Colonic mucosa (tissue), 4 donors: ENCODE measurements around the gene TTLL12. TPM values are rescaled to one million over a fixed set of nuclear protein-coding genes. Genes with fewer than 3 reads are reported as not detected.

Source experiments
- DNase-seq: peaks from one replicate; pipeline ENCODE4 v3.0.0-alpha.2; 2020
- H3K27ac ChIP-seq: fragments of 200-600 bp; one replicate; pipeline ENCODE4 v1.8.0; 2021
- H3K27me3 ChIP-seq: fragments of 200-600 bp; one replicate; pipeline ENCODE4 v1.8.0; 2021
- H3K36me3 ChIP-seq: fragments of 200-600 bp; one replicate; pipeline ENCODE4 v1.8.0; 2021
- H3K4me1 ChIP-seq: fragments of 200-600 bp; one replicate; pipeline ENCODE4 v1.8.0; 2021; ENCODE audit warnings: mild to moderate bottlenecking
- H3K4me3 ChIP-seq: fragments of 200-600 bp; one replicate; pipeline ENCODE4 v1.8.0; 2021
- H3K9ac ChIP-seq, 2 donors: one replicate each; pipeline ENCODE4 v1.7.0; 2013; ENCODE audit warnings: control low read depth in 2 of 2, low read depth in 2 of 2, low read length in 2 of 2
- H3K9me3 ChIP-seq: fragments of 200-600 bp; one replicate; pipeline ENCODE4 v1.8.0; 2021
- intact Hi-C: fragments of 100-400 bp; cut with DNase I; formaldehyde crosslinking; loops from one replicate; pipeline ENCODE4 v1.14.1; 2022
- total RNA-seq, 2 donors: library from RNA; stranded (reverse); fragmentation: NEBNext Ultra II Directional in 1 of 2; extraction: Animal tissue kit (Norgen Biotek cat#: 25700) in 1 of 2; gene quantifications; one replicate each; pipeline ENCODE4 v1.2.1, GENCODE V29; 2021
- TF ChIP-seq, protein P1 (sequence below): fragments of 200-600 bp; IDR thresholded peaks from one replicate; pipeline ENCODE4 v1.8.0; 2022; ENCODE audit warnings: antibody characterized with exemption, mild to moderate bottlenecking
- donor health status: healthy.
- donor health status: DM: no; HTN: no; CAD: no.
- donor health status: DM: no; HTN: no; CAD: no.

TTLL12 gene
- total RNA-seq, 2 donors from 2014 or later, result 89.3 to 147 TPM

DNA sequence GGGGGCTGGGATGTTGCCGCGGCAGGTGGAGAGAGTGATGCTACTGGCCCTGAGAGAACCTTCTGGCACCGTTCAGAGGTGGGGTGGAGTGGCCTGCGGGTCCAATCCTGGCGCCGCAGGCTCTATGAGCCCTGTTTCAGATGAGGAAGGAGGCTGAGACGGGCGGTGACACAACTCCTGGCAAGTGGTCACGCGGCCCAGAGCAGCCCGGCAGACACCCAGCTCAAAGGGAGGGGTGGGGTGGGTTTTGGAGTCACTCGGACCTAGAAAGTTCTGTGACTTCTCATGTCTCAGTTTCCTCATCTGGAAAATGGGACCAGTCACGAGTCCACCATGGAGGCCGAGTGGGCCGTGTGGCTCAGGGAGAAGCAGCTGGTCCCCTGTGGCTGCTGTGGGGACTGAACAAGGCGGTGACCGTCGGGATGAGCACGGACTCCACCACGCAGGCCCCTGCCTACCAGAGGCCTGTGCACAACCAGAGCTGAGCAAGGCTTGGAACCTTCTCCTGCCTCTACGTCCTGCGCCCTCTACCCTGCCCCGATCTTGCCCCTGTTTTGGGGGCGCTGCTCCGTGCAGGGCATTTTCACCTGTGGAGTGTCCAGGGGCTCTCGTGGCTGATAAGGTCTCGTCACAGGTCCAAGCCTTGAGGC lies 31.9 kb downstream of the TTLL12 start:
- no peaks in the 10 kb centered on the region for H3K36me3 ChIP-seq
- H3K4me1 ChIP-seq, result peaks cover 16% of the 10 kb centered on the region
- H3K9ac ChIP-seq, result no peak overlapping the region
- no peak overlapping the region for H3K4me3 ChIP-seq
- no peak for DNase-seq
- H3K9me3 ChIP-seq, result no peaks in the 10 kb centered on the region
- no peak overlapping the region for H3K27ac ChIP-seq
- TF ChIP-seq, protein P1, sequence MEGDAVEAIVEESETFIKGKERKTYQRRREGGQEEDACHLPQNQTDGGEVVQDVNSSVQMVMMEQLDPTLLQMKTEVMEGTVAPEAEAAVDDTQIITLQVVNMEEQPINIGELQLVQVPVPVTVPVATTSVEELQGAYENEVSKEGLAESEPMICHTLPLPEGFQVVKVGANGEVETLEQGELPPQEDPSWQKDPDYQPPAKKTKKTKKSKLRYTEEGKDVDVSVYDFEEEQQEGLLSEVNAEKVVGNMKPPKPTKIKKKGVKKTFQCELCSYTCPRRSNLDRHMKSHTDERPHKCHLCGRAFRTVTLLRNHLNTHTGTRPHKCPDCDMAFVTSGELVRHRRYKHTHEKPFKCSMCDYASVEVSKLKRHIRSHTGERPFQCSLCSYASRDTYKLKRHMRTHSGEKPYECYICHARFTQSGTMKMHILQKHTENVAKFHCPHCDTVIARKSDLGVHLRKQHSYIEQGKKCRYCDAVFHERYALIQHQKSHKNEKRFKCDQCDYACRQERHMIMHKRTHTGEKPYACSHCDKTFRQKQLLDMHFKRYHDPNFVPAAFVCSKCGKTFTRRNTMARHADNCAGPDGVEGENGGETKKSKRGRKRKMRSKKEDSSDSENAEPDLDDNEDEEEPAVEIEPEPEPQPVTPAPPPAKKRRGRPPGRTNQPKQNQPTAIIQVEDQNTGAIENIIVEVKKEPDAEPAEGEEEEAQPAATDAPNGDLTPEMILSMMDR, result no peak
- intact Hi-C loops, result no loop called here
- H3K27me3 ChIP-seq, result no peaks in the 10 kb centered on the region

DNA sequence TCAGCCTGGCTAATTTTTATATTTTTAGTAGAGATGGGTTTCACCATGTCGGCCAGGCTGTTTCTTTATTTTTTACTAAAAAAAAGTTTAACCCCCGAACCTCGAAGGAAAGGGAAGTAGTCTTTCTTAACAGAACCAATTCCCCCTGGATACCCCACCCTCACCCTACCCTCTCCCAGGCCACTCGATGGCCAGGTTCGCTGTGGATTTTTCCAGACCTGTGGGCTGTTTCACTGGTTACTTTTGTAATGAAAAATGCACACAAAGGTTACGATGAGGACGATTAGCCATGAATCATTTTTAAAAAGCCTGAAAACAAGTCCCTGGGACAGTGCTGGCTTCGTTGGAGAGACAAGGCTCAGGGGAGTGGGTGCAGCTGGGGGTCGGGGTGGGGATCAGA lies 33.0 kb downstream of the TTLL12 start:
- Histone ChIP-seq H3K4me3 (no peak overlapping the region), H3K9ac (no peak overlapping the region), H3K27me3 (no peaks in the 10 kb centered on the region), H3K36me3 (no peaks in the 10 kb centered on the region), H3K4me1 (peaks cover 9% of the 10 kb centered on the region), H3K27ac (no peak overlapping the region), H3K9me3 (no peaks in the 10 kb centered on the region)
- TF ChIP-seq, protein P1, result no peak
- intact Hi-C loops, result no loop called here
- no peak for DNase-seq

DNA sequence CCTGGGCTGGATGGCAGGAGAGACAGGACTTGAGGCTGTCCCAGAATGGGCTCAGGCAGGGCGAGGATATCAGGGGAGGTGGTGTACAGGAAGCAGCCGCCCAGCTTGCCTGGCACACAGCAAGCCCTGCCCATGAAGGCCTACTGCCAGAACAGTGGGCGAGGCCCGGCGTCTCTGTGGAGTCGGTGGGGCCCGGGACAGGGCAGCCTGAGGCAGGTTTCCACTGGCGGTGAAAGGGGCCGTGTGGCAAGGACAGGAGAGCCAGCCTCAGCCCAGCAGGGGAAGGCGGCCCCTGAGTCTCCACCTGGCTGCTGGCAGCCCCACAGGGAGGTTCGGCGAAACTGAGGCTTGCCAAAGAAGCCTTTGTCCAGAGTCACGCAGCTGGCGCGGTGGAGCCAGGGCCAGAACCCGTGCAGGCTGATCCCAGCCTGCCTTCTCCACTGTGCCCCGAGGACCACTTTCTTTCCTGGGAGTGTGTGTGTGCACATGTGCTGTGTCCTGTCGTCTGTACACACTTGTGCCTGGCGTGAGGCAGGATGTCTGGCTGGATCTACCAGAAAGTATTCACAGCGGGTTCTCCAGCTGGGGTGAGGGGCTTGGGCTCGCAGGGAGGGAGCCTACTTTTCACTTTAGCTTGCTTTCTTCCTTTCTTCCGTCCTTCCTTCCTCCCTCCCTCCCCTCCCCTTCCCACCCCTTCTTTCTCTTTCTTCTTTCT lies 34.4 kb downstream of the TTLL12 start:
- H3K4me1 ChIP-seq, result peaks cover 5% of the 10 kb centered on the region
- intact Hi-C loops, result no loop called here
- H3K9ac ChIP-seq, result peak overlapping the region; percentile 97
- peak overlapping the region; percentile 83 for H3K4me3 ChIP-seq
- H3K9me3 ChIP-seq, result no peaks in the 10 kb centered on the region
- DNase-seq, result peak; percentile 88
- H3K27me3 ChIP-seq, result no peaks in the 10 kb centered on the region
- H3K27ac ChIP-seq, result peak overlapping the region; percentile 93
- H3K36me3 ChIP-seq, result no peaks in the 10 kb centered on the region
- TF ChIP-seq, protein P1, result no peak

DNA sequence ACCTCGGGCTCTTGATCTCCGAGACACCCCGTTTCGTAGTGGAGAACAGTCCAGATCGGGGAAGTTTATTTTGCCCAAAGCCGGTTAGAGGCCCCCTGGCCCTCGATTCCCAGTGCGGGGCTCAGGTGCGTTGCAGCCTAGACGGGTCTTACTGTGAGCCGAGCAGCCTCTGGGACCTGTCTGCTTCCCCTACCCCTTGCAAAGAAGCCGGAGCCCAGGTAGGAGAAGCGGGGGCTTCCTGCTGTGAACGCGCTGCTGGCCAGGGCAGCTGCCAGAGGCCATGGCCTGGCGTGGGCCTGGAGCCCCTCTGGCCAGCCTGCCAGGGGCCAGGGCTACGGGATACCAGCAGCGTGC lies 35.0 kb downstream of the TTLL12 start:
- Histone ChIP-seq H3K36me3 (no peaks in the 10 kb centered on the region), H3K27ac (peak overlapping the region; percentile 93), H3K27me3 (no peaks in the 10 kb centered on the region), H3K9me3 (no peaks in the 10 kb centered on the region), H3K4me3 (peak overlapping the region; percentile 83), H3K9ac (peak overlapping the region; percentile 97), H3K4me1 (peaks cover 5% of the 10 kb centered on the region)
- intact Hi-C loops, result no loop called here
- TF ChIP-seq, protein P1, result no peak
- no peak for DNase-seq

DNA sequence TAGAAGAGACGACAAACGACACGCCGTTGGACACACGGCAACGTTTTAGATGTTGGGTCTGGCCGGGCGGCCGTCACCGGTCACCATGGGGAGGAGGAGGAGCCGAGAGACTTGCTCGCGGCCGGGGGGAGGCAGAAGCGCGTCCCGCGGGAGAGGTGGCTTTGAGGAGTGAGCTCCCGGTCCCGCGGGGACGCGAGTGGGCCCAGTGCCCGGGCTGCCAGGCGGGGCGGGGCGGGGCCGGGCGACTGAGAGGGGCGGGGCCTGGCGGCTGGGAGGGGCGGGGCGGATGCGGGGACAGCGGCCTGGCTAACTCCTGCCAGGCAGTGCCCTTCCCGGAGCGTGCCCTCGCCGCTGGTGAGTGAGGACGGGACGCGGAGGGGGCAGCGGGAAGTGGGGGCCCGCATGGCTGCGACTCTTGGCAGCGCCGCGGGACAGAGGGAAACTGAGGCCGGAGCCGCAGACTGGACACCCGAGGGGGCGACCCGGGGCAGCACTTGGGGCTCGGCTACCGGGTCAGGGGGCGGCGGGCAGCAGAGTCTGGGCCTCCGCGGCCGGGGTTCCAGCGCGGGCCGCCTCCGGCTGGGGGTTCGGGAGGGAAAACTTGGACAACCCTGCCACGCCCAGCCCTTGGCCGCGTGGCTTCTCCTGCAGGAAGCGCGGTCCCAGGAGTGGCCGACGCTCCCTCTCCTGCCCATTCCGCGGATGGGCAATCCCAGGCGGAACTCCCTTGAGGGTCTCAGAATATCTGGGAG lies 35.5 kb downstream of the TTLL12 start, which contains the start of gene TSPO:
TSS of gene TSPO (plus strand) at position 309 of the 752 bp plus-strand sequence. CDS start 7,680 bp downstream, outside the sequence.
- Histone ChIP-seq H3K9me3 (no peaks in the 10 kb centered on the region), H3K4me3 (peak within 1 kb of the TSS; percentile 83), H3K9ac (peak within 1 kb of the TSS; percentile 97), H3K27me3 (no peaks in the 10 kb centered on the region), H3K36me3 (no peaks in the 10 kb centered on the region), H3K4me1 (peaks cover 5% of the 10 kb centered on the region), H3K27ac (peak within 1 kb of the TSS; percentile 93)
- TF ChIP-seq, protein P1, result no peak
- peak; percentile 86 for DNase-seq
- intact Hi-C loops, result no loop called here
